ENCODE measurements around the gene CCDC91.

DNA sequence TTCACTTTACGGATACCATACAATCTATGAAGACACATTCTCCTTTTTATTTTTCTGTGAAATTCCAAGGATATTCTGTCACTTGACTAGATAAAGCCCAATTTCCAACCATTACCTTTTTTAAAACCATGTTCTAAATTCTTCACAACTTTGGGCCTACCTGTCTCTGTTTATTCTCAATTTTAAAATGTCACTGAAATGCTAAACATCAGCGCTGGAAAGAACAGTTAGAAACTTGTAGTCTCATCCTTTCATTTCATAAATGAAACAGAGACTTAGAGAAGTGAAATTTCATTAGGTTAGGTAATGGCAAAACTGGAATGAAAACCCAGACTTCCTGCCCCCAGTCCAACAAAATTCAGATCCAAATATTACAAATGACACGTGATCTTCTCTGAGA is 396.2 kb downstream of the CCDC91 start:
- no peak for TF ChIP-seq POLR2AphosphoS5 (IDR thresholded peaks at IDR 0.05; ENCODE audit: low read depth, low read length)
- TF ChIP-seq TAF1 (IDR thresholded peaks at IDR 0.05; ENCODE audit: low read depth, low read length), result no peak
- no peak for TF ChIP-seq POU2F2 (IDR thresholded peaks at IDR 0.05; ENCODE audit: low read depth, low read length)
- TF ChIP-seq POLR2A (IDR thresholded peaks at IDR 0.05; ENCODE audit: low read depth, low read length), result no peak
